Esophagus squamous epithelium (tissue), 5 donors: ENCODE data around the gene RANBP2. TPM values are rescaled to one million over a fixed set of nuclear protein-coding genes. Genes with fewer than 3 reads are reported as not detected.

ENCODE experiments used
- DNase-seq: peaks from one replicate; lab custom pipeline; 2025; lab: John Stamatoyannopoulos, UW
- H3K27ac ChIP-seq, 4 donors: fragments of 200-600 bp; sonication (generic); one replicate each; pipeline ENCODE4 v1.5.1; 2016 to 2019; ENCODE audit warnings: mild to moderate bottlenecking in 1 of 4
- H3K27me3 ChIP-seq, 4 donors: fragments of 200-600 bp; sonication (generic); 1 replicate in 3 of 4; 2 replicates in 1 of 4; pipeline versions ENCODE4 v1.5.1 to v1.6.0; 2017 to 2021; ENCODE audit warnings: antibody characterized with exemption in 1 of 4
- H3K36me3 ChIP-seq, 3 donors: fragments of 200-600 bp; sonication (generic); one replicate each; pipeline ENCODE4 v1.5.1; 2016 to 2019
- H3K4me1 ChIP-seq, 3 donors: fragments of 200-600 bp; sonication (generic); one replicate each; pipeline ENCODE4 v1.5.1; 2017 to 2019
- H3K4me3 ChIP-seq, 4 donors: fragments of 200-600 bp; sonication (generic); 1 replicate in 3 of 4; 2 replicates in 1 of 4; pipeline ENCODE4 v1.5.1; 2016 to 2019; ENCODE audit warnings: mild to moderate bottlenecking in 2 of 4, moderate library complexity in 1 of 4
- H3K9me3 ChIP-seq, 3 donors: fragments of 200-600 bp; sonication (generic); one replicate each; pipeline ENCODE4 v1.5.1; 2016 to 2019
- CTCF ChIP-seq, 6 experiments: fragments of 450-650 bp in 4 of 6; fragments of 200-600 bp in 2 of 6; sonication (generic) in 2 of 6; IDR thresholded peaks; one replicate each; pipeline ENCODE4 v1.5.1; 2016 to 2019; ENCODE audit warnings: antibody characterized with exemption in 6 of 6, mild to moderate bottlenecking in 4 of 6, moderate library complexity in 4 of 6
- POLR2A ChIP-seq, 4 donors: fragments of 450-650 bp; IDR thresholded peaks; one replicate each; pipeline ENCODE4 v1.6.1; 2017; ENCODE audit warnings: antibody characterized with exemption in 4 of 4, mild to moderate bottlenecking in 4 of 4, moderate library complexity in 3 of 4
- WGBS, 2 donors: methylation state at CpG; one replicate each; pipeline ENCODE4 v1.1.5; 2018; 5-methylcytosine and 5-hydroxymethylcytosine counted together
- intact Hi-C: fragments of 100-400 bp; cut with DNase I; formaldehyde crosslinking; loops from one replicate; pipeline ENCODE4 v1.15.0; 2022
- total RNA-seq, 4 donors: library from RNA; depleted of rRNA; stranded (reverse); fragments of >200 nt; gene quantifications; one replicate each; pipeline ENCODE4 v1.1.0, GENCODE V29; 2016
- donor health status: DM: yes; HTN: yes; CAD: no.

Gene RANBP2
- total RNA-seq, 4 donors from 2014 or later = 36.8 to 69.6 (median 52.2) TPM

DNA sequence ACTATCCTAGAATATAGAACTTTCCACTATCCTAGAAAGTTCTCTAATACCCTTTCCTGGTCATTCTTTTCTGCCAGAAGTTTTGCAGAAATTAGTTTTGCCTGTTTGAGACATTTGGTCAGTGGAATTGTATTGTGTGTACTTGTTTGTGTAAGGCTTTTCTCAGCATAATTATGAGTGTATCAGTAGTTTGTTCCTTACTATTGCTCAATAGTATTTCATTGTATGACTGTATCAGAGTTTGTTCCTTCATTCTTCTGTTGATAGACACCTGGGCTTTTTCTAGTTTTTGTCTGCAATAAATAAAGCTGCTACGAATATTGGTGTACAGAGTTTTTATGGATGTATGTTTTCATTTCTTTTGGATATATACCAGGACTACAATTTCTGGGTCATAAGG, 94.5 kb downstream of the RANBP2 start:
- no peaks in the 10 kb centered on the region for H3K27me3 ChIP-seq
- intact Hi-C loops = no loop called here
- no peak overlapping the region for H3K4me3 ChIP-seq
- H3K9me3 ChIP-seq = peaks cover 4 to 7% (median 7%) of the 10 kb centered on the region in 3 donors
- WGBS, 2 donors = 100% methylated on average over 1 of the region's 1 CpG
- no peak overlapping the region for H3K27ac ChIP-seq
- DNase-seq = no peak
- peaks cover 0 to 50% (median 0%) of the 10 kb centered on the region in 3 donors for H3K36me3 ChIP-seq
- no peaks in the 10 kb centered on the region for H3K4me1 ChIP-seq
- TF ChIP-seq CTCF (IDR thresholded peaks at IDR 0.05) = no peak
- no peak for TF ChIP-seq POLR2A (IDR thresholded peaks at IDR 0.05)

DNA sequence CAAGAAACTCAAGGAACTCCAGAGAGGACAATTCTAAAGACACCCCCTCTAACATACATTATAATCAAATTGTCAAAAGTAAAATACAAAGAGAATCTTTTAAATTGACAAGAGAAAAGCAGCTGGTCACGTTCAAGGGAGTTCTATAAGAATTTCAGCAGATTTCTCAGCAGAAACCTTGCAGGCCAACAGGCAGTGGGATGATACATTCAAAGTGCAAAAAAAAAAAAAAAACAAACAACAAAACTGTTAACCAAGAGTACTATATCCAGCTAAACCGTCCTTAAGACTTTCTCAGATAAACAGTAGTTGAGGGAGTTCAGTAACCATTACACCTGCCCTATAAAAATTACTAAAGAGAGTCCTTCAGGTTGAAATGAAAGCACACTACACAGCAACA, 101.2 kb downstream of the RANBP2 start:
- Histone ChIP-seq H3K27ac (no peak overlapping the region), H3K27me3 (no peaks in the 10 kb centered on the region), H3K9me3 (peaks cover 0 to 10% (median 0%) of the 10 kb centered on the region in 3 donors), H3K36me3 (peaks cover 0 to 45% (median 0%) of the 10 kb centered on the region in 3 donors), H3K4me1 (no peaks in the 10 kb centered on the region), H3K4me3 (no peak overlapping the region)
- WGBS, 2 donors = 90 to 100% methylated on average over 2 of the region's 2 CpGs
- intact Hi-C loops = no loop called here
- TF ChIP-seq CTCF (IDR thresholded peaks at IDR 0.05) (no peak), POLR2A (IDR thresholded peaks at IDR 0.05) (no peak)
- DNase-seq = no peak

GRCh38 chr2:108823286-108823685, 104.0 kb downstream of the RANBP2 start:
- Histone ChIP-seq H3K9me3 (peaks cover 0 to 10% (median 0%) of the 10 kb centered on the region in 3 donors), H3K4me3 (no peak overlapping the region), H3K27ac (no peak overlapping the region), H3K4me1 (no peaks in the 10 kb centered on the region), H3K36me3 (peaks cover 0 to 17% (median 0%) of the 10 kb centered on the region in 3 donors), H3K27me3 (no peaks in the 10 kb centered on the region)
- TF ChIP-seq POLR2A (IDR thresholded peaks at IDR 0.05) (no peak), CTCF (IDR thresholded peaks at IDR 0.05) (no peak)
- no peak for DNase-seq
- WGBS, 2 donors = 100% methylated on average over 1 of the region's 1 CpG
- intact Hi-C loops = no loop called here

DNA sequence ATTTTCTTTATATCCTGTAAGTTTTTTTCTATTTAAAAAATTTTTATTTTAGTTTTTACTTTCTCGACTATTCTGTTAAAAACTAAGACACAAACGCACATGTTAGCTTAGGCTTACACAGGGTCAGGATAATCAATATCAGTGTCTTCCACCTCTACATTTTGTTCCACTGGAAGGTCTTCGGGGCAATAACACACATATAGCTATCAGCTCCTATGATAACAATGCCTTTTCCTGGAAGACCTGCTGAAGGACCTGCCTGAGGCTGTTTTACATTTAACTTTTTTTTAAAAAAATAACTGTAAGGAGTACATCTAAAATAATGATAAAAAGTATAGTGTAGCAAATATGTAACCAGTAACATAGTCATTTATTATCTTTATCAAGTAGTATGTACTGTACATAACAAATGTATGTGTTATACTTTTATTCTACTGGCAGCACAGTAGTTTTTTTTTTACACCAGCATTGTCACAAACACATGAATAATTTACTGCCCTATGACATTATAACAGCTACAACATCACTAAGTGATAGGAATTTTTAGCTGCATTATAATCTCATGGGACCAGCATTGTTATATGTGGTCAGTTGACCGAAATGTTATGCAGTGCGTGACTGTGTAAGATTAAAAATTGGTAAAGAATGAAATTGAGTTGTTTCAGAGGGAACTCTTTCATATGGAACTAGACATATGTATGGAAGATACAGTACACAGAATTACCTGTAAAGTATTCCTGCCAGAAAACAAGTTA, 105.2 kb downstream of the RANBP2 start:
- intact Hi-C loops = no loop called here
- WGBS, 2 donors = 94 to 95% methylated on average over 5 of the region's 5 CpGs

More for the DNA sequence above, 105.2 kb downstream of the RANBP2 start:
- no peak overlapping the region for H3K4me3 ChIP-seq
- no peak overlapping the region for H3K27ac ChIP-seq
- DNase-seq = no peak
- peaks cover 0 to 9% (median 0%) of the 10 kb centered on the region in 3 donors for H3K36me3 ChIP-seq
- H3K4me1 ChIP-seq = no peaks in the 10 kb centered on the region
- peaks cover 0 to 10% (median 0%) of the 10 kb centered on the region in 3 donors for H3K9me3 ChIP-seq
- TF ChIP-seq CTCF (IDR thresholded peaks at IDR 0.05) (no peak), POLR2A (IDR thresholded peaks at IDR 0.05) (no peak)
- no peaks in the 10 kb centered on the region for H3K27me3 ChIP-seq
